BE2C (cell line): Measurements from ENCODE around the gene ANKRD44.

Source experiments
- DNase-seq: peaks from one replicate; pipeline ENCODE4 v3.0.0-alpha.2; 2020
- H3K27me3 ChIP-seq: fragments of 250-450 bp; sonication (Bioruptor Pico); 2 replicates; pipeline ENCODE4 v1.5.1; 2020; ENCODE audit warnings: mild to moderate bottlenecking
- H3K36me3 ChIP-seq: fragments of 250-450 bp; sonication (Bioruptor Pico); 2 replicates; pipeline ENCODE4 v1.5.1; 2020; ENCODE audit warnings: mild to moderate bottlenecking
- H3K4me1 ChIP-seq: fragments of 250-450 bp; sonication (Bioruptor Pico); 2 replicates; pipeline ENCODE4 v1.5.1; 2020
- H3K4me3 ChIP-seq: 2 replicates; pipeline ENCODE4 v1.5.1; 2011; ENCODE audit warnings: low read depth, low read length
- H3K9me3 ChIP-seq: fragments of 250-450 bp; sonication (Bioruptor Pico); 2 replicates; pipeline ENCODE4 v1.5.1; 2020
- CTCF ChIP-seq: IDR thresholded peaks from 2 replicates; pipeline ENCODE4 v1.5.1; 2012; ENCODE audit warnings: mild to moderate bottlenecking, low read depth, low read length

Gene ANKRD44

GRCh38 chr2:197085665-197086064 lies 224.9 kb downstream of the ANKRD44 start:
- Histone ChIP-seq H3K4me1 (peaks cover 31% of the 10 kb centered on the region), H3K36me3 (no peaks in the 10 kb centered on the region), H3K4me3 (no peak overlapping the region), H3K27me3 (no peaks in the 10 kb centered on the region), H3K9me3 (no peaks in the 10 kb centered on the region)
- DNase-seq: no peak
- no peak for TF ChIP-seq CTCF

- Histone ChIP-seq H3K9me3 (peaks cover 3% of the 10 kb centered on the region; the same call in 1 of the 2 replicates), H3K4me3 (no peak overlapping the region), H3K36me3 (no peaks in the 10 kb centered on the region), H3K4me1 (peaks cover 14% of the 10 kb centered on the region), H3K27me3 (no peaks in the 10 kb centered on the region)
- DNase-seq: no peak
- no peak for TF ChIP-seq CTCF
Observed at GRCh38 chr2:197081294-197081693, 229.3 kb downstream of the ANKRD44 start.

GRCh38 chr2:197080578-197081216 lies 229.9 kb downstream of the ANKRD44 start:
- Histone ChIP-seq H3K4me3 (no peak overlapping the region), H3K36me3 (no peaks in the 10 kb centered on the region), H3K4me1 (peaks cover 10% of the 10 kb centered on the region), H3K27me3 (no peaks in the 10 kb centered on the region), H3K9me3 (peaks cover 3% of the 10 kb centered on the region; the same call in 1 of the 2 replicates)
- TF ChIP-seq CTCF: no peak
- no peak for DNase-seq

GRCh38 chr2:197079832-197080555 lies 230.6 kb downstream of the ANKRD44 start:
- no peak for TF ChIP-seq CTCF
- no peak overlapping the region for H3K4me3 ChIP-seq
- no peaks in the 10 kb centered on the region for H3K27me3 ChIP-seq
- H3K4me1 ChIP-seq: peaks cover 10% of the 10 kb centered on the region
- DNase-seq: peak; percentile 81
- no peaks in the 10 kb centered on the region for H3K36me3 ChIP-seq
- H3K9me3 ChIP-seq: peaks cover 3% of the 10 kb centered on the region; the same call in 1 of the 2 replicates

GRCh38 chr2:197079414-197079813 lies 231.2 kb downstream of the ANKRD44 start:
- Histone ChIP-seq H3K4me1 (peaks cover 10% of the 10 kb centered on the region), H3K27me3 (no peaks in the 10 kb centered on the region), H3K4me3 (no peak overlapping the region), H3K36me3 (no peaks in the 10 kb centered on the region), H3K9me3 (peaks cover 3% of the 10 kb centered on the region; the same call in 1 of the 2 replicates)
- no peak for TF ChIP-seq CTCF
- no peak for DNase-seq

GRCh38 chr2:197078535-197078934 lies 232.0 kb downstream of the ANKRD44 start:
- DNase-seq: no peak
- H3K36me3 ChIP-seq: no peaks in the 10 kb centered on the region

More at GRCh38 chr2:197078535-197078934, 232.0 kb downstream of the ANKRD44 start:
- Histone ChIP-seq H3K4me3 (no peak overlapping the region), H3K4me1 (peaks cover 10% of the 10 kb centered on the region), H3K27me3 (no peaks in the 10 kb centered on the region), H3K9me3 (peaks cover 3% of the 10 kb centered on the region; the same call in 1 of the 2 replicates)
- no peak for TF ChIP-seq CTCF
